ENCODE data around the gene DEDD2. TPM values are rescaled to one million over a fixed set of nuclear protein-coding genes. Genes with fewer than 3 reads are reported as not detected.

DEDD2 gene
- total RNA-seq, 4 donors from 2014 or later = 20.6 to 60.2 (median 51.6) TPM

- no peak overlapping the region for H3K27ac ChIP-seq
- DNase-seq = no peak
- no peak overlapping the region for H3K4me3 ChIP-seq
- no peaks in the 10 kb centered on the region for H3K27me3 ChIP-seq
- TF ChIP-seq POLR2A (IDR thresholded peaks at IDR 0.05) (no peak), CTCF (IDR thresholded peaks at IDR 0.05) (no peak)
- H3K36me3 ChIP-seq = no peaks in the 10 kb centered on the region
- no peaks in the 10 kb centered on the region for H3K9me3 ChIP-seq
- peaks cover 0 to 30% (median 8%) of the 10 kb centered on the region in 4 donors for H3K4me1 ChIP-seq
Observed at GRCh38 chr19:42189133-42189532, 28.3 kb downstream of the DEDD2 start.

- Histone ChIP-seq H3K27ac (no peak overlapping the region), H3K27me3 (no peaks in the 10 kb centered on the region), H3K36me3 (no peaks in the 10 kb centered on the region), H3K9me3 (no peaks in the 10 kb centered on the region), H3K4me3 (no peak overlapping the region), H3K4me1 (peaks cover 0 to 27% (median 8%) of the 10 kb centered on the region in 4 donors)
- no peak for DNase-seq
- TF ChIP-seq POLR2A (IDR thresholded peaks at IDR 0.05) = no peak
- TF ChIP-seq CTCF (IDR thresholded peaks at IDR 0.05) = no peak
Observed at GRCh38 chr19:42188665-42189064, 28.8 kb downstream of the DEDD2 start.

GRCh38 chr19:42185277-42185676 lies 32.2 kb downstream of the DEDD2 start:
- Histone ChIP-seq H3K9me3 (no peaks in the 10 kb centered on the region), H3K4me3 (no peak overlapping the region), H3K36me3 (no peaks in the 10 kb centered on the region), H3K4me1 (peaks cover 0 to 9% (median 6%) of the 10 kb centered on the region in 4 donors), H3K27ac (no peak overlapping the region), H3K27me3 (no peaks in the 10 kb centered on the region)
- DNase-seq = peak in 2 of 3 donors; percentile 27 to 67
- TF ChIP-seq CTCF (IDR thresholded peaks at IDR 0.05) (no peak), POLR2A (IDR thresholded peaks at IDR 0.05) (no peak)

GRCh38 chr19:42184401-42184861 lies 33.0 kb downstream of the DEDD2 start:
- Histone ChIP-seq H3K4me3 (no peak overlapping the region), H3K27me3 (peaks cover 0 to 7% of the 10 kb centered on the region in 2 donors), H3K9me3 (no peaks in the 10 kb centered on the region), H3K27ac (peak overlapping the region in 1 of 4 donors; percentile 28), H3K4me1 (peaks cover 0 to 9% (median 6%) of the 10 kb centered on the region in 4 donors), H3K36me3 (no peaks in the 10 kb centered on the region)
- DNase-seq = peak; percentile 77 to 92 (median 82)
- TF ChIP-seq CTCF (IDR thresholded peaks at IDR 0.05) (peak; percentile 82 to 95 (median 87)), POLR2A (IDR thresholded peaks at IDR 0.05) (no peak)

GRCh38 chr19:42178791-42179674 lies 38.4 kb downstream of the DEDD2 start:
- no peak overlapping the region for H3K27ac ChIP-seq
- no peaks in the 10 kb centered on the region for H3K36me3 ChIP-seq
- TF ChIP-seq CTCF (IDR thresholded peaks at IDR 0.05) (peak in 1 of 6 experiments; percentile 20), POLR2A (IDR thresholded peaks at IDR 0.05) (no peak)
- no peak overlapping the region for H3K4me3 ChIP-seq
- H3K9me3 ChIP-seq = no peaks in the 10 kb centered on the region
- peaks cover 0 to 20% of the 10 kb centered on the region in 2 donors for H3K27me3 ChIP-seq
- peaks cover 0 to 15% (median 12%) of the 10 kb centered on the region in 4 donors for H3K4me1 ChIP-seq
- no peak for DNase-seq
